ENCODE measurements around the gene ACER1.
"Not testable (repeated sequence)": the region's sequence is repeated elsewhere in the genome, so short reads cannot be mapped to it uniquely, and the experiment has no call there.

The ACER1 gene

GRCh38 chr19:6324757-6325156, 8.7 kb downstream of the ACER1 start:
- Histone ChIP-seq H3K79me2 (ENCODE audit: control insufficient read depth, insufficient read depth, low read length, unreplicated experiment) (no peaks in the 10 kb centered on the region), H3K4me1 (ENCODE audit: control insufficient read depth, insufficient read depth, low read length, unreplicated experiment) (no peaks in the 10 kb centered on the region), H3K27me3 (ENCODE audit: insufficient read depth, low read length) (peaks cover 6% of the 10 kb centered on the region; the same call in 1 of the 2 replicates), H2AFZ (ENCODE audit: low read length, unreplicated experiment) (no peak overlapping the region), H3K27ac (ENCODE audit: low read depth, low read length) (no peak overlapping the region), H3K4me3 (ENCODE audit: low read depth, low read length) (no peak overlapping the region), H3K36me3 (ENCODE audit: insufficient read depth, low read length) (no peaks in the 10 kb centered on the region)

GRCh38 chr19:6322284-6322683, 11.1 kb downstream of the ACER1 start:
- Histone ChIP-seq H2AFZ (ENCODE audit: low read length, unreplicated experiment) (no peak overlapping the region), H3K27ac (ENCODE audit: low read depth, low read length) (no peak overlapping the region), H3K4me1 (ENCODE audit: control insufficient read depth, insufficient read depth, low read length, unreplicated experiment) (no peaks in the 10 kb centered on the region)

GRCh38 chr19:6319376-6319775, 14.0 kb downstream of the ACER1 start:
- Histone ChIP-seq H3K79me2 (ENCODE audit: control insufficient read depth, insufficient read depth, low read length, unreplicated experiment) (no peaks in the 10 kb centered on the region), H3K27me3 (ENCODE audit: insufficient read depth, low read length) (peaks cover 6% of the 10 kb centered on the region; the same call in 1 of the 2 replicates), H2AFZ (ENCODE audit: low read length, unreplicated experiment) (no peak overlapping the region), H3K4me1 (ENCODE audit: control insufficient read depth, insufficient read depth, low read length, unreplicated experiment) (no peaks in the 10 kb centered on the region), H3K27ac (ENCODE audit: low read depth, low read length) (no peak overlapping the region), H3K4me3 (ENCODE audit: low read depth, low read length) (no peak overlapping the region), H3K36me3 (ENCODE audit: insufficient read depth, low read length) (no peaks in the 10 kb centered on the region)

More at GRCh38 chr19:6322284-6322683, 11.1 kb downstream of the ACER1 start:
- Histone ChIP-seq H3K27me3 (ENCODE audit: insufficient read depth, low read length) (peaks cover 6% of the 10 kb centered on the region; the same call in 1 of the 2 replicates), H3K79me2 (ENCODE audit: control insufficient read depth, insufficient read depth, low read length, unreplicated experiment) (no peaks in the 10 kb centered on the region), H3K36me3 (ENCODE audit: insufficient read depth, low read length) (no peaks in the 10 kb centered on the region), H3K4me3 (ENCODE audit: low read depth, low read length) (no peak overlapping the region)

- Histone ChIP-seq H3K36me3 (ENCODE audit: insufficient read depth, low read length) (no peaks in the 10 kb centered on the region), H3K4me3 (ENCODE audit: low read depth, low read length) (no peak overlapping the region), H3K79me2 (ENCODE audit: control insufficient read depth, insufficient read depth, low read length, unreplicated experiment) (no peaks in the 10 kb centered on the region), H3K4me1 (ENCODE audit: control insufficient read depth, insufficient read depth, low read length, unreplicated experiment) (no peaks in the 10 kb centered on the region), H3K27me3 (ENCODE audit: insufficient read depth, low read length) (peaks cover 6% of the 10 kb centered on the region; the same call in 1 of the 2 replicates), H2AFZ (ENCODE audit: low read length, unreplicated experiment) (no peak overlapping the region), H3K27ac (ENCODE audit: low read depth, low read length) (no peak overlapping the region)
These were observed 14.6 kb downstream of the ACER1 start for GRCh38 chr19:6318772-6319171.

- H3K79me2 ChIP-seq (ENCODE audit: control insufficient read depth, insufficient read depth, low read length, unreplicated experiment); H3K36me3 ChIP-seq (ENCODE audit: insufficient read depth, low read length); H2AFZ ChIP-seq (ENCODE audit: low read length, unreplicated experiment); H3K27ac ChIP-seq (ENCODE audit: low read depth, low read length); H3K27me3 ChIP-seq (ENCODE audit: insufficient read depth, low read length); H3K4me1 ChIP-seq (ENCODE audit: control insufficient read depth, insufficient read depth, low read length, unreplicated experiment); H3K4me3 ChIP-seq (ENCODE audit: low read depth, low read length): not testable (repeated sequence)
These were observed 17.8 kb downstream of the ACER1 start for GRCh38 chr19:6315646-6316045.

GRCh38 chr19:6313398-6313969, 19.9 kb downstream of the ACER1 start:
- no peaks in the 10 kb centered on the region for H3K79me2 ChIP-seq (ENCODE audit: control insufficient read depth, insufficient read depth, low read length, unreplicated experiment)
- H3K27ac ChIP-seq (ENCODE audit: low read depth, low read length), result no peak overlapping the region
- H3K4me3 ChIP-seq (ENCODE audit: low read depth, low read length), result no peak overlapping the region
- H3K36me3 ChIP-seq (ENCODE audit: insufficient read depth, low read length), result no peaks in the 10 kb centered on the region
- no peaks in the 10 kb centered on the region for H3K4me1 ChIP-seq (ENCODE audit: control insufficient read depth, insufficient read depth, low read length, unreplicated experiment)
- H3K27me3 ChIP-seq (ENCODE audit: insufficient read depth, low read length), result no peaks in the 10 kb centered on the region
- no peak overlapping the region for H2AFZ ChIP-seq (ENCODE audit: low read length, unreplicated experiment)

DNA sequence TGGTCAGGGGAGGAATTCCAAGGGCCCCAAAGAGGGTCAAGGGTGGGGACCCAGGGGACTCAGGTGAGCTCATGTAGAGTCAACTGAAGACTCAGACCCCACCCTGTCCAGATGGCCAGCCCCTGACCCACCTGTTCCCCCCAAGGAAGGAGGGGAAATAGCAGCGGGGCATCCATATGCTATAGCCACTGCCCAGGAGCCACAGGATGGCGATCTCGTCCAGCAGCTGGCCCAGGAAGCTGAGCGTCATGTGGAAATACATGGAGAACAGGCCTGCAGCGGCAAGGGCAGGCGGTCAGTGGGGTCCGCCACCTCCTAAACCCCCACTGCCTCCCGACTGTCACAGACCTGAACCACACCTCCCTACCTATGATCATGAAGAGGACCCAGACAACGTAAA, 21.4 kb downstream of the ACER1 start:
- Histone ChIP-seq H3K27ac (ENCODE audit: low read depth, low read length) (no peak overlapping the region), H3K27me3 (ENCODE audit: insufficient read depth, low read length) (peaks cover 3% of the 10 kb centered on the region; the same call in 1 of the 2 replicates), H3K4me1 (ENCODE audit: control insufficient read depth, insufficient read depth, low read length, unreplicated experiment) (no peaks in the 10 kb centered on the region), H3K4me3 (ENCODE audit: low read depth, low read length) (no peak overlapping the region), H2AFZ (ENCODE audit: low read length, unreplicated experiment) (no peak overlapping the region), H3K36me3 (ENCODE audit: insufficient read depth, low read length) (no peaks in the 10 kb centered on the region), H3K79me2 (ENCODE audit: control insufficient read depth, insufficient read depth, low read length, unreplicated experiment) (no peaks in the 10 kb centered on the region)

DNA sequence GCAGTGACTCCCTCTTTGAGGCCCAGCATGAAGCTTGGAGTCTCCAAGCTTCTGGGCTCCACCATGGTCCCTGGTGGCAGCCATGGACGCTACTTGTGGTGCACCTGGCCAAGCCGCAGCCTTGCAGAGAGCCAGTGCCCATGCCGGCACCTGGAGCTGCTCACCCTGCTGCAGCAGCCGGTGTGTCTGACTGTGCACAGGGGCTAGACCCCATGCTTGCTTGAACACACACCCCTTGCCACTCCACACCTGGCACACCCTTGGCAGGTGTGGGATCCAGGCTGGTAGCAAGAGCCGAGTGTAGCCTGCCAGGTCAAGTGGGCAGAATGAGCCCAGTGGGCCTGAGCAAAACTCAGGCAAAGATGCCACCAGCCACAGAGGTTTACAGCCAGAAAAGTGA, 35.0 kb downstream of the ACER1 start:
- no peak overlapping the region for H3K4me3 ChIP-seq (ENCODE audit: low read depth, low read length)
- no peaks in the 10 kb centered on the region for H3K79me2 ChIP-seq (ENCODE audit: control insufficient read depth, insufficient read depth, low read length, unreplicated experiment)
- peaks cover 3% of the 10 kb centered on the region; the same call in 1 of the 2 replicates for H3K27me3 ChIP-seq (ENCODE audit: insufficient read depth, low read length)
- no peaks in the 10 kb centered on the region for H3K4me1 ChIP-seq (ENCODE audit: control insufficient read depth, insufficient read depth, low read length, unreplicated experiment)
- H3K27ac ChIP-seq (ENCODE audit: low read depth, low read length), result no peak overlapping the region
- H2AFZ ChIP-seq (ENCODE audit: low read length, unreplicated experiment), result no peak overlapping the region
- no peaks in the 10 kb centered on the region for H3K36me3 ChIP-seq (ENCODE audit: insufficient read depth, low read length)

- no peaks in the 10 kb centered on the region for H3K79me2 ChIP-seq (ENCODE audit: control insufficient read depth, insufficient read depth, low read length, unreplicated experiment)
- 0 out of 2 replicates have a peak, but pooled peaks cover 3% of the 10 kb centered on the region for H3K27me3 ChIP-seq (ENCODE audit: insufficient read depth, low read length)
- H2AFZ ChIP-seq (ENCODE audit: low read length, unreplicated experiment), result no peak overlapping the region
- no peaks in the 10 kb centered on the region for H3K4me1 ChIP-seq (ENCODE audit: control insufficient read depth, insufficient read depth, low read length, unreplicated experiment)
- no peak overlapping the region for H3K4me3 ChIP-seq (ENCODE audit: low read depth, low read length)
- H3K36me3 ChIP-seq (ENCODE audit: insufficient read depth, low read length), result no peaks in the 10 kb centered on the region
- no peak overlapping the region for H3K27ac ChIP-seq (ENCODE audit: low read depth, low read length)
These were observed 36.2 kb downstream of the ACER1 start for GRCh38 chr19:6297202-6297601.

DNA sequence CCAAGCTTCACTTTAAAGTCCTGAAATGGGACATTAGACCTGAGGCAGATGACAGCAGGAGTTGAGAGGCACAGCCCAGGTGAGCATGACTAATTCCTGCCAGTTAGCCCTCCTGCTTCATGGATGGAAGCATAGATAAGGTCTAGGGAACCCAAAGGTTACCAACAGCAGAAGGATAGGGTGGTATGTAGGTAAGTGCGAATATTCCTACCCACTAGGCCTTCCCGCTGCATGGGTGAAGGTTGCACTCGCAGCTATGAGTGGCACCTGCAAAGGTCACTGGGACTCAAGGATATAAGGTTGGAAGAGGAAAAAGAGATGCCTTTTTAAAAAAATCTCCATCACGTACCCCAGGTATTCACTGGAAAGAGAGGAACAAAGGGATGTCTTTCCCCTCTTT, 41.4 kb downstream of the ACER1 start:
- H3K4me1 ChIP-seq (ENCODE audit: control insufficient read depth, insufficient read depth, low read length, unreplicated experiment), result no peaks in the 10 kb centered on the region
- no peaks in the 10 kb centered on the region for H3K79me2 ChIP-seq (ENCODE audit: control insufficient read depth, insufficient read depth, low read length, unreplicated experiment)
- 0 out of 2 replicates have a peak, but pooled peaks cover 3% of the 10 kb centered on the region for H3K27me3 ChIP-seq (ENCODE audit: insufficient read depth, low read length)
- H3K4me3 ChIP-seq (ENCODE audit: low read depth, low read length), result no peak overlapping the region
- no peak overlapping the region for H3K27ac ChIP-seq (ENCODE audit: low read depth, low read length)
- no peak overlapping the region for H2AFZ ChIP-seq (ENCODE audit: low read length, unreplicated experiment)
- no peaks in the 10 kb centered on the region for H3K36me3 ChIP-seq (ENCODE audit: insufficient read depth, low read length)

DNA sequence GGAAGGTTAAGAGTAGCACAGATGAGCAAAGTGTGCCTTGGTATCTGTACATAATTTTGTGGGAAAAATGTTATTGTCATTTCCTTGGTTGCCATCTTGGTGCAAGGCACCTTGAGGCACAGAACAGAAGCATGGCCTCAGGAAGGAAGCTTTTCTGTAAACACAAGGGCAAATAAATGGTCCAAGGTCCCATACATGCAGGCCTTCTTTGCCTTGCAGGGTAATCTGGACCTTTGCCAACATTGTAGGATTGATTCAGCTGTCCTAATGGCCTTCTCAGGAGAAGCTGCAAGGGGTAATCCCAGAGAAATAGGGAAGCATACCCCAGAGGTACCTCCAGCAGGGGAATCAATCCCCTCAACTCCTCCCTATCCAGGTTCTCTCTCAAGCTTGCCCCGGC, 44.7 kb downstream of the ACER1 start:
- Histone ChIP-seq H2AFZ (ENCODE audit: low read length, unreplicated experiment) (no peak overlapping the region), H3K4me3 (ENCODE audit: low read depth, low read length) (no peak overlapping the region), H3K27ac (ENCODE audit: low read depth, low read length) (no peak overlapping the region), H3K27me3 (ENCODE audit: insufficient read depth, low read length) (no peaks in the 10 kb centered on the region), H3K4me1 (ENCODE audit: control insufficient read depth, insufficient read depth, low read length, unreplicated experiment) (no peaks in the 10 kb centered on the region), H3K79me2 (ENCODE audit: control insufficient read depth, insufficient read depth, low read length, unreplicated experiment) (no peaks in the 10 kb centered on the region), H3K36me3 (ENCODE audit: insufficient read depth, low read length) (no peaks in the 10 kb centered on the region)

Data from ACC112 (cell line).